ENCODE measurements around the gene OBP2B.

DNA sequence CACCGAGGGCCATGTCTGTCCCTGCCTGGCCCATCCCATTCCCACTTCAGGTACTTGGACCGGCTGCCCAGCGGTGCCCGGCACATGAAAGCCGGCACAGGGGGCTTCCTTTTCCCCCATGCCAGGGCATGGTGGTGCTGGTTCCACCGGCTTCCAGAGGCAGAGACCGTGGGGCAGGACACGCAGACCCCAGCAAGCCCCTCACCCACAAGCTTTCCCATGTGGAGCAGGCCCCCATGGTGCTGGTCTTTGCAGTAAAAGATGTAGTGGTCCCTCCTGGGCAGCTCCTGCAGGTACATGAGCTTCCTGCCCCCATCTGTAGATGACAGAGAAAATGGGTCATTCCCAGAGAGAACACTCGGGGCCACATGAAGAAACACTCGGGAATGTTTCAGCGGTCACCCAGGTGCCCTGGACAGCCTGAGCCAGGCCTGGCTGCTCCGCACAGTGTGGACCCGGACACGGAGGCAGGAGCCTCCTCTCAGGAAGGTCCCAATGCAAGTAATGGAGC, 2.0 kb downstream of the OBP2B start:
- no peak for TF ChIP-seq YY1 (IDR thresholded peaks at IDR 0.05; ENCODE audit: insufficient read depth, insufficient read length)
- TF ChIP-seq SUZ12 (IDR thresholded peaks at IDR 0.05; ENCODE audit: extremely low read depth, insufficient read depth, insufficient read length) = no peak
